ENCODE results near the gene CTAGE15. TPM values are rescaled to one million over a fixed set of nuclear protein-coding genes. Genes with fewer than 3 reads are reported as not detected.

CTAGE15 gene
- total and polyA plus RNA-seq, 9 donors = 0.30 to 1.8 (median 0.63) TPM; not detected in 4

Small RNA genes lying within 50 kb of the gene (small RNA-seq; reads per million reads assigned to genes)
- gene AC073264.2 = not detected
- gene RNU6-162P = not detected

Other genes starting within 250 kb of the CTAGE15 start
- gene FAM131B, start 209.1 kb upstream of the CTAGE15 start, total RNA-seq = under 1 TPM; 0.34 to 0.99 (median 0.79) TPM
- gene FAM131B, start 209.1 kb upstream of the CTAGE15 start, polyA plus RNA-seq = under 1 TPM; 0.29 to 0.83 TPM
- gene ZYX, start 190.5 kb upstream of the CTAGE15 start, total RNA-seq = 100 to 1,000 TPM in 5 of 7 donors, 10 to 100 TPM in 2; 44.2 to 282 (median 195) TPM
- gene ZYX, start 190.5 kb upstream of the CTAGE15 start, polyA plus RNA-seq = 100 to 1,000 TPM in 1 of 2 donors, 10 to 100 TPM in 1; 91.8 to 109 TPM
- 10 to 100 TPM in 1 of 7 donors, 1 to 10 TPM in 4, under 1 TPM in 1, not detected in 1; 0.40 to 21.3 (median 2.6) TPM for gene EPHA1, start 162.9 kb upstream of the CTAGE15 start, total RNA-seq
- under 1 TPM; 0.21 to 0.45 TPM for gene EPHA1, start 162.9 kb upstream of the CTAGE15 start, polyA plus RNA-seq
- gene TAS2R60, start 128.3 kb upstream of the CTAGE15 start, total RNA-seq = under 1 TPM in 1 of 7 donors, not detected in 6; 0.98 TPM
- gene TAS2R60, start 128.3 kb upstream of the CTAGE15 start, polyA plus RNA-seq = not detected
- under 1 TPM in 1 of 7 donors, not detected in 6; 0.50 TPM for gene TAS2R41, start 93.9 kb upstream of the CTAGE15 start, total RNA-seq
- not detected for gene TAS2R41, start 93.9 kb upstream of the CTAGE15 start, polyA plus RNA-seq
- 1 to 10 TPM; 1.0 to 3.2 (median 2.1) TPM for gene TCAF2, start 49.2 kb downstream of the CTAGE15 start, total RNA-seq
- gene TCAF2, start 49.2 kb downstream of the CTAGE15 start, polyA plus RNA-seq = 1 to 10 TPM; 2.3 to 2.4 TPM
- 1 to 10 TPM in 2 of 7 donors, under 1 TPM in 4, not detected in 1; 0.23 to 3.2 (median 0.41) TPM for gene CTAGE6, start 185.9 kb downstream of the CTAGE15 start, total RNA-seq
- under 1 TPM; 0.08 to 0.13 TPM for gene CTAGE6, start 185.9 kb downstream of the CTAGE15 start, polyA plus RNA-seq

All from ovary (tissue), 9 donors.